Colon (tissue), 2 donors: Measurements from ENCODE around the gene GRAMD4.

ENCODE experiments used
- FAIRE-seq: peaks from 2 replicates; lab custom pipeline; 2012; peaks lifted over from hg19 to GRCh38; lab: Jason Lieb, UNC
- donor health status: control.
- donor health status: control.

The GRAMD4 gene

GRCh38 chr22:46693634-46694415 is 73.6 kb downstream of the GRAMD4 start:
- no peak for FAIRE-seq

- FAIRE-seq, result no peak
Observed at GRCh38 chr22:46694416-46695170, 74.4 kb downstream of the GRAMD4 start.

- FAIRE-seq, result no peak
Observed at GRCh38 chr22:46695346-46696228, 75.4 kb downstream of the GRAMD4 start.

- FAIRE-seq, result no peak
Observed at GRCh38 chr22:46696229-46696518, 76.0 kb downstream of the GRAMD4 start.

- FAIRE-seq, result no peak
Observed at GRCh38 chr22:46696614-46697013, 76.4 kb downstream of the GRAMD4 start.

GRCh38 chr22:46697811-46698515 is 77.8 kb downstream of the GRAMD4 start:
- FAIRE-seq, result no peak

GRCh38 chr22:46699091-46699490 is 78.9 kb downstream of the GRAMD4 start:
- FAIRE-seq, result no peak

- FAIRE-seq, result no peak
Observed at GRCh38 chr22:46701262-46701661, 81.1 kb downstream of the GRAMD4 start.

- FAIRE-seq, result no peak
Observed at GRCh38 chr22:46703171-46703995, 83.2 kb downstream of the GRAMD4 start.

- no peak for FAIRE-seq
Observed at GRCh38 chr22:46703996-46704370, 83.8 kb downstream of the GRAMD4 start.

- no peak for FAIRE-seq
Observed at GRCh38 chr22:46706060-46706459, 85.9 kb downstream of the GRAMD4 start.

GRCh38 chr22:46707305-46707704 is 87.1 kb downstream of the GRAMD4 start:
- no peak for FAIRE-seq

- FAIRE-seq, result no peak
Observed at GRCh38 chr22:46707827-46708570, 87.8 kb downstream of the GRAMD4 start.

GRCh38 chr22:46708766-46709330 is 88.7 kb downstream of the GRAMD4 start:
- FAIRE-seq, result no peak

GRCh38 chr22:46710806-46711205 is 90.6 kb downstream of the GRAMD4 start:
- FAIRE-seq, result no peak

- FAIRE-seq, result no peak
Observed at GRCh38 chr22:46712288-46712687, 92.1 kb downstream of the GRAMD4 start.

- no peak for FAIRE-seq
Observed at GRCh38 chr22:46714550-46714949, 94.4 kb downstream of the GRAMD4 start.

- FAIRE-seq, result no peak
Observed at GRCh38 chr22:46719921-46720320, 99.7 kb downstream of the GRAMD4 start.

GRCh38 chr22:46721501-46722085 is 101.4 kb downstream of the GRAMD4 start:
- no peak for FAIRE-seq

- FAIRE-seq, result no peak
Observed at GRCh38 chr22:46723882-46724281, 103.7 kb downstream of the GRAMD4 start.
